IPS-18a (cell line): ENCODE results near the gene NR4A3.
"Not testable (repeated sequence)": the region's sequence is repeated elsewhere in the genome, so short reads cannot be mapped to it uniquely, and the experiment has no call there.

Experiments used
- H3K27ac ChIP-seq: one replicate; pipeline ENCODE4 v1.5.1; 2013; ENCODE audit warnings: low read length
- H3K27me3 ChIP-seq: one replicate; pipeline ENCODE4 v1.6.1; 2013; ENCODE audit warnings: mild to moderate bottlenecking, low read length; ENCODE audit not compliant: control insufficient read depth, insufficient read depth
- H3K36me3 ChIP-seq: one replicate; pipeline ENCODE4 v1.6.1; 2013; ENCODE audit warnings: low read depth, low read length; ENCODE audit not compliant: control insufficient read depth
- H3K4me1 ChIP-seq: one replicate; pipeline ENCODE4 v1.6.1; 2013; ENCODE audit warnings: low read depth, low read length; ENCODE audit not compliant: control insufficient read depth
- H3K4me3 ChIP-seq: one replicate; pipeline ENCODE4 v1.5.1; 2013; ENCODE audit warnings: low read length
- H3K9ac ChIP-seq: one replicate; pipeline ENCODE4 v1.6.1; 2013; ENCODE audit warnings: mild to moderate bottlenecking, low read length, moderate library complexity
- H3K9me3 ChIP-seq: one replicate; pipeline ENCODE4 v1.6.1; 2013; ENCODE audit warnings: low read depth, low read length; ENCODE audit not compliant: control insufficient read depth

Gene NR4A3

GRCh38 chr9:99821396-99822108 lies at the start of gene NR4A3:
Gene NR4A3 (plus strand): TSS chr9:99821885. CDS start chr9:99828043, 6,158 bp downstream.
- H3K4me1 ChIP-seq, result peaks cover 37% of the 10 kb centered on the region

DNA sequence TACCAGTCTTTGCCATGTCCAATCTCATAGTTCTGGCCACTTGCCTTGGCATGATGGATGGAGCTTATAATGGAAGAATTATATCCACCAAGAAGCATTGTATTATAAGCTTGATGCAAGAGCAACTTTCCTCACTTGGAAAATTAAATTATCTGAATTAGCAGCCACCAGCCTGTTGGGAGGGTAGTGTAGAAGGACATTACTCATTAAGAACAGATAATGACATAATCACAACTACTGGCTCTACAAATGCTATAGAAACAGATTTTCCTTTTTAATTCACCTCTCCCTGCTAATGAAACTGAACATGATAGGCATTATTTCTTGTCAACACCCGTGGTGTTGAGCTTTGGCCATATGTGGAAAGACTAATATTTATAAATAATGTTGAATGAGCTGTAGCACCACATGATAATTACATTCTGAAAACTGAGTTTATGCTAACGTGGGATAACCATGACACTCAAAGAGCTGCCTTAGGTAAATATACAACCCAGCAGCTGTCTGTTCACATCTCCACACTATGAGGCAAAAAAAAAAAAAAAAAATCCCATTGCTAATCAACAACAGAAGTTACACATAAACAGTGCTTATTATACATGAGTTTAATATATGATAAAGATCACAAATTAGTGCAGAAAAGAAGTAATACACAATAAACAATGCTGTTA lies 48.1 kb upstream of the NR4A3 start:
- Histone ChIP-seq H3K9me3 (no peaks in the 10 kb centered on the region), H3K27me3 (no peaks in the 10 kb centered on the region), H3K27ac (no peak overlapping the region), H3K9ac (no peak overlapping the region), H3K4me3 (no peak overlapping the region), H3K4me1 (no peaks in the 10 kb centered on the region), H3K36me3 (no peaks in the 10 kb centered on the region)

More at GRCh38 chr9:99821396-99822108, at the start of gene NR4A3:
- H3K9ac ChIP-seq, result peak within 1 kb of the TSS; percentile 41
- H3K27ac ChIP-seq, result no peak within 1 kb of the TSS
- no peaks in the 10 kb centered on the region for H3K36me3 ChIP-seq
- H3K4me3 ChIP-seq, result peak within 1 kb of the TSS; percentile 84
- H3K9me3 ChIP-seq, result no peaks in the 10 kb centered on the region
- peaks cover 66% of the 10 kb centered on the region for H3K27me3 ChIP-seq

DNA sequence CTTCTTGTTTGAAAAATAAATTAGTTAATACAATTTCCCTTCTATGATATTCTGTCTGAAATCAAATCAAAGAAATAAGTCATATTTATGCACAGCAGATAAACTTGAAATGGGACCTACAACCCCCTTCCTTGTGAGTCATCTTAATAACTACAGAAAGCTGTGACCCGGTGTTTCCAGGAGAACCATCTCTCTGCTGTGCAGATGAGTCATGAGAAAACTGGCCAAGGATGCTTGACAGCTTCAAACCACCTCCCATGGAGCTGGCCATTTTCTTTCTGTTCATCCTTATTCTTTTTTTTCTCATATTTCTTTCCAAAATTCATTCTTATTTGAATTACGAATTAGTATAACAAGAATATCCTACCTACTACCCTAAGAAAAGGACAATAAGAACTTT lies 43.4 kb upstream of the NR4A3 start:
- Histone ChIP-seq H3K36me3 (no peaks in the 10 kb centered on the region), H3K4me1 (peaks cover 6% of the 10 kb centered on the region), H3K9ac (no peak overlapping the region), H3K9me3 (no peaks in the 10 kb centered on the region), H3K4me3 (no peak overlapping the region), H3K27ac (no peak overlapping the region), H3K27me3 (no peaks in the 10 kb centered on the region)

GRCh38 chr9:99778836-99779235 lies 42.8 kb upstream of the NR4A3 start:
- Histone ChIP-seq H3K4me1 (peaks cover 11% of the 10 kb centered on the region), H3K9ac (no peak overlapping the region), H3K9me3 (no peaks in the 10 kb centered on the region), H3K4me3 (no peak overlapping the region), H3K27me3 (no peaks in the 10 kb centered on the region), H3K36me3 (no peaks in the 10 kb centered on the region), H3K27ac (no peak overlapping the region)

DNA sequence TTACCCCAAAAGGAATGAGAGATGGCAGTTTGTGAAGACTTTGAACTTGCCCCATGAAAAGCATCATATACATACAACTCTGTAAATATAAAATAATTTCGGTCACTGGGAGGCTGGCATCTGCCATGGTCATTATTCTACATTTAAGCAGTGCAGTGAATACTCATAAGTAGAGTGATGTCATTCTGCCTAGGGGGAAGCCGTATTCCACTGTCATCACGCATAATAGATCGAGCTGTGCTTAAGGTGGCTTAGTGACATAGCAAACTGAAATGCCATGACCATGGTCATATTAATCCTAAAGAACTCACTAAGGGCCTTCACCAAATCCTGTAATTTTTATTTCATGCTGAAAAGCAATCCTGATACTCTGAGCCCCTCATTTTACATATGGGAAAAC lies 42.4 kb upstream of the NR4A3 start:
- Histone ChIP-seq H3K4me3 (no peak overlapping the region), H3K27ac (no peak overlapping the region), H3K4me1 (peaks cover 15% of the 10 kb centered on the region), H3K9me3 (no peaks in the 10 kb centered on the region), H3K36me3 (no peaks in the 10 kb centered on the region), H3K9ac (no peak overlapping the region), H3K27me3 (no peaks in the 10 kb centered on the region)

GRCh38 chr9:99782349-99782748 lies 39.3 kb upstream of the NR4A3 start:
- H3K4me3 ChIP-seq, H3K27ac ChIP-seq, H3K9ac ChIP-seq, H3K36me3 ChIP-seq, H3K9me3 ChIP-seq, H3K27me3 ChIP-seq: not testable (repeated sequence)
- peaks cover 35% of the 10 kb centered on the region for H3K4me1 ChIP-seq

DNA sequence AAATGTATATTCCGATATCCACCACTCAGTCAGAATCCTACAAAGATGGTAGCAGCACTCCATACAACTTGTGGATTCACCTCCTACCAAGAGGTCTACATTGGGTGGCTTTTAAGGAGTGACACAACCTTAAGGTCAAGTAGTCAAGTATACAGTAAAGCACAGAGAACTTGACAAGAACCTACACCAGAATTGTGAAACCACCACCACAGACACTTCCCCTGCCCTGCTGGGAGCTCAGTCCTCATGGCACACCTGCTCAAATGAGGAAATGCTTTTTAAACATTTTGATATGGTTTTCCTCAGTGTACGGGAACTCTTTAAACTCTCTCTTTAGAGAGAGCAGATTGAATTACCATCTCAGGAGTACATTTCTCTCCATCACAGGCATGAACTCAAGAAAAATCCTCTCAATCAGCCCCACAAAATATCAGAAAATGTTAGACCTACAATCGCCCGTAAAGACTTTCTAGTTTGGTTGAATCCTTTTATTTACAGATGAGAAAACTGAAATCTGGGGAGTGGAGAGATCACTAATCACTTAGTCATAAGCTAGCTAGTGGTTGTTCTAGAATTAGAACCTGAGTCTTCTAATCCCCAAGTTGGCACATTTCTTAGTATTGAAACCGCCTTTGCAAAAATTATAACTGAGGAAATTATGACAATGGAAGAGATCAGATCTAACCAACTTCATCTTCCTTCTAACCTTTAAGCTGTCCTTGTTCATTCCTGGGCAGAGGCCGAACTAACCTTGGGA lies 38.5 kb upstream of the NR4A3 start:
- Histone ChIP-seq H3K9me3 (no peaks in the 10 kb centered on the region), H3K27ac (no peak overlapping the region), H3K27me3 (no peaks in the 10 kb centered on the region), H3K9ac (no peak overlapping the region), H3K4me1 (peaks cover 35% of the 10 kb centered on the region), H3K4me3 (no peak overlapping the region), H3K36me3 (no peaks in the 10 kb centered on the region)

GRCh38 chr9:99783799-99784198 lies 37.9 kb upstream of the NR4A3 start:
- Histone ChIP-seq H3K9me3 (no peaks in the 10 kb centered on the region), H3K4me1 (peaks cover 35% of the 10 kb centered on the region), H3K4me3 (no peak overlapping the region), H3K36me3 (no peaks in the 10 kb centered on the region), H3K9ac (no peak overlapping the region), H3K27me3 (no peaks in the 10 kb centered on the region), H3K27ac (no peak overlapping the region)

GRCh38 chr9:99785010-99785590 lies 36.6 kb upstream of the NR4A3 start:
- H3K36me3 ChIP-seq, result no peaks in the 10 kb centered on the region
- no peaks in the 10 kb centered on the region for H3K9me3 ChIP-seq
- no peaks in the 10 kb centered on the region for H3K27me3 ChIP-seq
- peaks cover 35% of the 10 kb centered on the region for H3K4me1 ChIP-seq
- peak overlapping the region; percentile 13 for H3K4me3 ChIP-seq
- H3K27ac ChIP-seq, result peak overlapping the region; percentile 12
- no peak overlapping the region for H3K9ac ChIP-seq

DNA sequence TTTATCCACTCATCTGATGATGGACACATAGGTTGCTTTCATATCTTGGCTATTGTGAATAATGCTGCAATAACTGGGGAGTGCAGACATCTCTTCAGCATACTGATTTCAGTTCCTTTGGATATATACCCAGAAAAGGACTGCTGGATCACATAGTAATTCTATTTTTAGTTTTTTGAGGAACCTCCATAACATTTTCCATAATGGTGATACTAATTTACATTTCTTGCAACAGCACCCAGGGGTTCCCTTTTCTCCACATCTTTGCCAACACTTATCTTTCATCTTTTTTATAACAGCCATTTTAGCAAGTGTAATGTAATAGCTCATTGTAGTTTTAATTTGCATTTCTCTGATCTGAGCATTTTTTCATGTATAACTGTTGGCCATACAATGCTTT lies 34.1 kb upstream of the NR4A3 start:
- H3K27ac ChIP-seq, result no peak overlapping the region
- no peaks in the 10 kb centered on the region for H3K36me3 ChIP-seq
- H3K9ac ChIP-seq, result no peak overlapping the region
- H3K27me3 ChIP-seq, result no peaks in the 10 kb centered on the region
- H3K4me3 ChIP-seq, result no peak overlapping the region
- no peaks in the 10 kb centered on the region for H3K9me3 ChIP-seq
- H3K4me1 ChIP-seq, result peaks cover 35% of the 10 kb centered on the region

- Histone ChIP-seq H3K36me3 (no peaks in the 10 kb centered on the region), H3K9ac (no peak overlapping the region), H3K27me3 (no peaks in the 10 kb centered on the region), H3K4me3 (no peak overlapping the region), H3K27ac (no peak overlapping the region), H3K9me3 (no peaks in the 10 kb centered on the region), H3K4me1 (no peaks in the 10 kb centered on the region)
Measured at GRCh38 chr9:99793528-99793927, 28.2 kb upstream of the NR4A3 start.
